Activated CD8-positive, alpha-beta memory T cell treated with anti-CD3 and anti-CD28 coated beads for 48 hours (primary cell): ENCODE data around the gene ADI1.
"Not testable (repeated sequence)": the region's sequence is repeated elsewhere in the genome, so short reads cannot be mapped to it uniquely, and the experiment has no call there.

Experiments
- DNase-seq, 3 experiments: peaks; one replicate each; pipeline ENCODE4 v3.0.0-alpha.2; 2020; ENCODE audit warnings: low read depth in 2 of 3, low spot score in 2 of 3

The ADI1 gene

DNA sequence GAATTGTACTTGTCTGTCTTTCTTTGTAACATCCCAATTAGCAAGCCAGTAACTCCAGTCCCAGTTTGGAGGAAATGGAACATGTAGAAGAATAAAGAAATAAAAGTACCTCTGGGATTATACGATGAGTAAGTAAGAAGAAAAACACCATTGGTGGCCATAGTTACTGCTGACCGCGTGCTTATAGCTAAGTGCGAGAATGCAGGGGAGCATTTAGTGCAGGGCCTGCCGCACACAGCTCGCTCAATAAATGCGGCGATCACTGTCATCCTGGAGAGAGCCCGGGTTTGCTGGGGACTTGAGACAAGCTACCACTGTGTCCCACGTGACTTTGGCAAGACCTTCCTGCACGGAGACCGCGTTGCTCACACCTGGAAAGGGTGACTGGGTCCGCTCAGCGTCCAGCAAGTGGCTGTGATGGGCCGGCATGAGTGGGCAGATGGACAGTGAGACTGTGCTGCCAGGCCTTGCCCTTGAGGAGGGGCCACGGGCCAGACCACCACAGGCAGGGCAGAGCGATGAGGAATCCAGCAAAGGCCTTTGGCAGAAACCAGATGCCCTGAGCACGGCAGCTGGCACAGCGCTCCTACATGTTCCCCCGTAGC is 54.8 kb downstream of the ADI1 start:
- DNase-seq: no peak

DNA sequence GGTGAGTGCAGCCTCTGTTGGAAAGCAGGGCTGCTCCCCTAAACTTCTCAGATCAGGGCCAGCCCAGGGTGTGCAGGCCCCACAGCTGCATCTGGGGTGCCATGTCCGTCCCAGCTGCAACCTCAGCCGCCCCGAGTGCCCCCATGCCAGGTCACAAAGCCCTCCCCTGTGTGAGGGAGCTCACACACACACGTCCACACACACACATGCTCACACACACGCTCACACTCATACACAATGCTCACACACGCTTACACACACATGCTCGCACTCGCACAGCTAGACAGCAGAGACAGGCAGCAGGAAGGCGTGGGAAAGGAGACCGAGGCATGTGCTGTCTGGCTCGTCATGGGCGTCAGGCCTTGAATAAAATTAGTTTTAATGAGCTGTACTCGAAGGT is 55.4 kb downstream of the ADI1 start:
- no peak for DNase-seq

DNA sequence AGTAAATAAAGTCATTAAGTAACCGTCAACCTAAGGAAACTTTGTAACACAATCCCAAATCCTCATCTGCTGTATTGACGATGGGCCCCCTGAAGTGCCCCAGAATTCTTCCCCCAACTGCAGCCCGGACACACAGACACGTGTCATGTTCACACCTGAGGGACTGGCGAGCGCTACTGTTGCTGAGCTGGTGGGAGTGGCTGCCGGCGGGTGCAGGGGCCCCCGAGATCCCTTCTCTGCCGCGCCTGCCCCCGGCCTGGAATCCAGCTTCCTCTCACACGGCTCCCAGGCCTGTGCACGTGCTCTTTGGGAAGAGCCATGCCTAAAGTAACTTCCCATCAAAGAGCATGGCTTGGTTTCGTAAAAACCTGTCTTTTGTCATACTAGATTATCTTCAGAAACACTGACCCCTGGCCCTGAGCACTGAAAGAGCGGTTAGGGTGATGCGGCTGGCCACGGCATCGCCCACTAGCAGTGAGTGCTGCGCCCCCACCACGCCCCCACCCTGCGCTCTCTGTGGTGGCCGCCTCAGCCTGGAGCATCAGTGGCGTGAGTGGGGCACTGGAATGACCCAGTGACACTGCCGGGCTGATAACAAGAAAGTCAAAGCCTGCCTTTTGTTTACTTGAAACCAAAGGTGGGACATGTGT is 56.0 kb downstream of the ADI1 start:
- no peak for DNase-seq

DNA sequence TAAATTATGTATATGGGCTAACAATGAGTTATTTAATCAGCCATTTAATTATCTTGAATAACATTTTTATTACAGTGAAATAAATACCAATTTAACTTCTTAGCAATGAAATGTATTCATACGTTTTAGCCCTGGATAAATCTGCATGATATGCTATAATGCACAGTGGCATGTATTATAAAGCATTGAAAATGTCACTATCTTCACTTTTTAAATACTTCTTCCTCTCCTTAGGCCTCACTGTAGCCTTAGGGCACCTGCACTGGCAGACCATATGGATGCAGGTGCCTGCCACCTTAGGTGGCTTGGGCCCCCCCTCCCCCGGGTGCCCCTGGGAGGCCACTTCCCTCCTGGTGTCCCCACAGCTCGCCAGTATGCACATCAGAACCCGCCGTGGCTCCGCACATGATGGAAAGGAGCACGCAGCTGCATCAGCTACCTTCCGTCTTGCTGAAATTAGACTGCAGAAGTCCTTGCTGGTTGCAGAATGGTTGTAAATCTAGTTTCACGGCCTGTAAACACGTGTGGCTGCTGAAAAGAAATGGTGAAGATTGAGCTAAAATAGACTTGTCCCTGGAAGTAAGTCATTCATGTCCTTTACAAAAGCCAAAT is 56.7 kb downstream of the ADI1 start:
- no peak for DNase-seq

DNA sequence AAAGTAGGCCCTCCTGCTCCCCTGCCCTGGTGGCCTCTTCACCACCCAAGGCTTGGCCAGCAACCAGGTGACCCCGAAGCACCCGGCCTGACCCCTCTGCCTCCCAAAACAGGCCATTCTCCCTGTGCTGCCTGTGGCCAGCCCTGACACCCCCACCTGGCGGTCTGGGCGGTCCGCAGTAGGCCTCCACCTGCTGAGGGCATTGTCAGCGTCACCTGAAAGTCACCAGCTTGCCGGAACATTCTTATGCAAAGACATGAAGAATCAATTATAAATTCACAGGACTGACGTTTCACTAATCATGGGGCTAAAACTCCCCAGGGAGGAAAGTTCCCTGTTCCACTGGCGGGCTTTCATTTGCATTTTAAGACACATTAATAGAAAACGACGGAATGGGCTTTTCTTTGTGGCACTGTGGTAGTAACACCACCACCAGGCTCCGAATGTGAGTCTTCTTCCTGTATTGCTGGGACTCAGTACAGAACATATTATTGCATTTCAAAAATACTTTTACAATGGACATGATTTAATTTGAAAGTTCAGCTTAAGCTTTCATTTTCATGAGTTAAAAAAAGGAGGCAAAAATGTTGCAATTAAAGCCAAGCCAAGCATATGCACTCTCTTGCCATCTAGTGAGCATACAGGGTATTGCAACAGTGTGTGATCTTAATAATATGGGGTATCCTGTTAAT is 57.4 kb downstream of the ADI1 start:
- DNase-seq: no peak

DNA sequence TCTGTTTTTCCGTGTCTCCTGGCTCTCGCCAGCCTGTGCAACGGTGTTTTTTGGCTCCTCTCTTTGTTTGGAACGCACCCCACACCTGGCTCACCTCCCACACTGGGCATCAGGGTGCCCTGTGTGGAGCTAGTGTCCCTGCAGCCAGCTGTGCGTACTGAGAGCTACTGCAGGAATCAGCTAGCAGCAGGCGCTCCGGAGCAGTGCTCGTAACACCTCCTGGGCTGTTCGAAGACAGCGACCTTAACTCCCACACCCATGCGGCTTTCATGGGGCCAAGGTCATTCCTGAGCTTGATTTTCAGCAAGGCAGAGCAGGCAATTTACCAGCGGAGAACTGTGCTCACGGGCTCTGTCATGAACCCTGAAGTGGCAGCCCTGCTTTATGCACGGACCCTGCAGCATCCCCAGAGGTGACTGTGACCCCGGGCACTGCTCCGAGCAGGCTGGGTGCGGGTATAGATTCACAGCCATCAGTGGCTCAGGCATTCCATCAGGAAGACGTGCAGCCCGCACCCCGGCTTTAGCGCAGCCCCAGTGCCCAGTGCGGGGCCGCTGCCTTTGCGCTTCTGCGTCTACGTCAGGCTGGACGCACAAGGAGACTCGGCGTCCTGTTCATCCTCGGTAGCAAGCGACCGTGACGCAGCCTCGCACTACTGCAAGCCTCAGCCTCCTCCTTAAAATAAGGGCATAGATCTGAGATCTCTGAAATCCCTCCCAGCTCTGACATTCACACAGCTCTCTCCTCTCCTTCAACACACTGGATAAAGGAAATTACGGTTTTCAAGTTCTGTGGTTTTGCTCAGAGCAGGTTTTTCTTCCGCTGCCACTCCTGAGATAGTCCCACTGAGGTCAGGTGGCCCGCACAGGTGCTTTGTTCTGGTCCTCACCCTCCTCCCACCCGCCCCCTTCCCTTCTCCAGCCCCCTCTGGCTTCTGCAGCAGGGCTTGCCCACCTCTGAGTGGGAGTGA is 58.2 kb downstream of the ADI1 start:
- no peak for DNase-seq

DNA sequence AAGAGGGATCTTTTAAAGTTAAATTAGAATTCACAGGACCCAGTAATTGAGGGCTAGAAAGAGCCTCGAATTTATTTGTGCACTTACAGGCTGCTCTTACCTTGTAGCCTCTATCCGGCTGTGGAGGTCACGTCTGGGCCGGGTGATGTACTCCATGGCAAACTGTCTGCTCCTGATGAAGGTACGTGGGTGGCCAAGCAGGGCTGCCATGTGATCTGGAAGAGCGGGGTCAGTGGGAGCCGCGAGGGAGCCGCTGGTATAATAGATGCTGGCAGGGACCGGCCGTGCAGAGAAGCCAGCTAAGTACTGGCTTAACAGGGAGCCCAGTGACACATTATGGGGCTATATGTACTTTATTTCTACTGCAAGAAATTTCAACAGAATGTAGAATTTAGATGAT is 59.2 kb downstream of the ADI1 start:
- no peak for DNase-seq

DNA sequence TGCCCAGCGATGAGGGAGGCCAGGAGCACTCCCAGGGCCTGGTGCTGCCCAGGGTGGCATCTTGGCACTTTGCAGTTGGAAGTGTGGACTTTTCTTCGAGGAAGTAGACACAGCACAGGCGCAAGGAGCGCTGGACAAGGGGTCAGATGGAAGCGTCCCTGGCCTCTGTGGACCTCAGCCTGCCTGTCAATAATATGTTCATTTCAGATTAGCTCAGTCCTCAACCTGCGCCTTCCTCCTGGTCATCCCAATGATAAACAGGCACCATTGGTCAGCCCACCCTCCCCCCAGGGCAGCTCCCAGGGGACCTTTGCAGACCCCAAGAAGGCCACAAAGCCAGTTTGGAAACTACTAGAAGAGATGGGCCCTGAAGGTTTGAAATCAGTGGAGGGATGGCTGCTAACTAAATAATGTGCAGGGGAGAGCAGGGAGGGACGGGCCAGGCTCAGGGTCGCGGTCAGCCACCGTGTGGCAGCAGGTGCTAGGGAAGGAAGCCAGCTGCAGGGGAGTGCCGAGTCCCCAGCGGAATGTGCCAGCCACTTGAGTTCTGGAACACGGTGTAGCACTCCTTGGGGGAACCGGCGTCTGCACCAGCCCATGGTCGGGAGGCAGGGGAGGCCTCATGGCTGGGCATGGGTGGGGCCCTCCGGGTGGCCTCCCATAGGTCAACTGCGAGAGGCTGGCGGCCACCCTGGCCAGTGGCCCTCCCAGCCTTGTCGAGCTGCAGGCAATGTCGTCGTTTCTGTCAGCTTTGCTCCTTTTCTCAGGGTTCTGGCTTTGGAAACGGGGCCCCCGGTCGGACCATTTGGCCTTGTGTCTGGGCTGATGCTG is 59.9 kb downstream of the ADI1 start:
- DNase-seq: no peak

DNA sequence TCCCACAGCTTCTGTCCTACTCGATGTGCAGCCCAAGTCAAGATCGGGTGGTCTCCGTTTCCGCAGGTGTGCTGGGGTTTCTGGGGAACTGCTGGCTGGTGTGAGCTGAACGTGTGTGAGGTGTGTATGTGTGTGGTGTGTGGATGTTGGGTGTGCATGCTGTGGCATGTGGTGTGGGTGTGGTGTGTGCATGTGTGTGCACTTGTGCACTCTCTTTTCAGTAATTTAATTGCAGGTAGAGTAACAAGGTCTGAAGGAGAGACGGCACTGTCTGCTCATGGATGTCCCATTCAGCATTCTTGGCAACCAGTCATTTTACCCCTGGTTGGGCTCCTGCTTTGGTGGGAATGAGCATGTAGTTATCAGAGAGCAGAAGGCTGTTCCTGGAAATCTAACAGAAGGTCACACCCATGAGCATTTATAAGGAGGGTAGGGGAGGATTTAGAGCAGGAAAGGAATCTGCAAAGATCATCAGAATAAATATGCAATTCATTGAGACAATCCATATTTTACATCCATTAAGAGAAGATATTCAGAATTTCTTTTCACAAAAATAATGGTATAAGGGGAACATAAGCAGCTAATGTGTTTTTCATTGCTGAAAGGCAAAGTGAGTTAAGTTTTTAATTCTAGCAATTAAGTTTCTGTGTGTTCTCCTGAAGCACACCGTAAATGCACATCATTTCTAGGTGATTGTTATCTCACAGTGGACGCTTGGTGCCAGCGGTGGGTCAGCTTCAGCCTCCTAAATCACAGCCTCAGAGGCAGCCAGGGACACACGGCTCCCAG is 60.7 kb downstream of the ADI1 start:
- DNase-seq: no peak

DNA sequence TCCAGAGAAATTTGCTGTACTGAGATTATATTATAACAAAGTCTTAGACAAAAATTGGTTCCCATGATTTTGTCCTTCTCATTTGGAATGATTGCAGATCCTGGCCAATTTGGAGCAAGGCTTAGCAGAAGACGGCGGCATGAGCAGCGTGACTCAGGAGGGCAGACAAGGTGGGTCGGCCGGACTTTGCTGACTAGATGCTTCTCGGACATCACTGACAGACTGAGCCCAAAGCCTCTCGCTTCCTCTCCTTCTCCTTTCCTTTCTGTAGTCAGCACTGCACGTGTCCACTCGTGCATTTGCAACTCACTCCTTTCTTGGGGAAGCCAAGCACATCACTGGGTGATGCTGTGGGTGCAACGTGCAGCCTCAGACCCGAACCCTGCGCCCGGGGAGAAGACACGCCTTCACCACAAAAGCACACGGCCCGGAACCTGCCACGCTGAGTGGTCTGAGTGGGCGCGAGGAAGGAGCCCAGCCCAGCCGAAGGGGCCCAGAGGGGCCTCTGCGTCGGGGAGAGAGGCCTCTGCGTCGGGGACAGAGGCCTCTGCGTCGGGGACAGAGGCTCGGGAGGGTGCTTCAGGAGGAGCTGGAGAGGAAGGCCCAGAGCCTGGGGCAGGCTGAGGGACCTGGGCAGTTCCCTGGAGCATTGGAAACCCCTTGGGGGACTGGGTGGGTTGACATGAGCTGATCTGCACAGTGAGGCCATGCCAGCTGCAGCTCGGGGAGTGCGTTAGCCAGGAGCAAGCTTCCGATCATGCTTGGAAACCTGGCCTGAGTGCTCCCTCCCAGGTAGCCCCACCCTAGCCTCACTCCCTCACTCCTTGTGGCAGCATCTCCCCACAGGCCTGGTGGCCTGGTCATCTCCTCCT is 61.6 kb downstream of the ADI1 start:
- no peak for DNase-seq

DNA sequence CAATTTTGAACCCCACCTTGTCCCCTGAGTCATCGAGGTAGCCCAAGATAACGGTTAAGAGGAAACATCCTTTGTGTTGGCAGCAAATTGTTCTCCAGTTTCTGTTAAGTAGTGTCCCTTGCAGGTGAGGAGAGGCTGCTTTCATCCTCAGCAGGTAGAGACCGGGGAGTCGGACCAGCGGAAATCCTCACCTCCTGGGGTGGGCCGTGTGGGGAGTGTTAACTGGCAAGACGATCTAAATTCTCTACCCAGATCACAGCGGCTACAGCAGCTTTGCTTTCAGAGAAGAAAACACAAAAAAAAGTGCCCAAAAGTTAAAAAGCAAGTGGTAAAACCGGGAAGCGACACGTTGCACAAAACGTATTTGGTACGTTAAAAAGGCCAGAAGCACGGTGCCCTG is 63.2 kb downstream of the ADI1 start:
- no peak for DNase-seq

DNA sequence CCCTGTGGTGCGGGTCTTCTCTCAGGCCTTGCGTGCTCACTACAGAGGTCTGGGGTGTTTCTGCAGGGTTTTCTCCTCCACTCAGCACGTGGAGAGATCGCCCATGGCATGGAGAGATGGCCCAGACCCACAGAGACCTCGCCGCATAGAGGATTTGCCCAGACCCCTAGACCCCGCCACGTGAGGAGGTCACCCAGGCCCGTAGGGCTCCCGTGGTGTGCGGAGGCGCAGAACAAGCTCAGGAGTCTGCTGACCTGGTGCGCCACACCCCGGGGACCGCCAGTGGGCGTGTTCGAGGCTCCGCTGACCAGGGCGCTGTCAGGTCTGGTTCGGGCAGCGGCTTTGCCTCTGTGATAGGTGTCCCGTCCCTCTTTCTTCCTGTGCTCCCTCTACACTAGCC is 64.5 kb downstream of the ADI1 start:
- no peak for DNase-seq

DNA sequence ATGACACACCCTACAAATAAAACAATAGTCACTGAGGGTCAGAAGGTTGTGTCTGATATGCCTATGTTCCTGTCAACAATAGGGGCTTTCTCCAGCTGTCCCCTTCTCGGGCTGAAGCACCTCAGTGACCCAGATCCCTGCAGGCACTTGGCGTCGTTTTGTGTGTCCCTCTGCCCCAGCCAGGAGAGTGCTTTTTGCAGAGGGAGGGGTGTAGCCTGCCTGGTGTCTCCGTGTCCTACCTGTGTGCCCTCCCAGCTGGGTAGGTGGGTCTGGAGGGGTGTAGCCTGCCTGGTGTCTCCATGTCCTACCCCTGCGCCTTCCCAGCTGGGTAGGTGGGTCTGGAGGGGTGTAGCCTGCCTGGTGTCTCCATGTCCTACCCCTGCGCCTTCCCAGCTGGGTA is 65.3 kb downstream of the ADI1 start:
- not testable (repeated sequence) for DNase-seq

DNA sequence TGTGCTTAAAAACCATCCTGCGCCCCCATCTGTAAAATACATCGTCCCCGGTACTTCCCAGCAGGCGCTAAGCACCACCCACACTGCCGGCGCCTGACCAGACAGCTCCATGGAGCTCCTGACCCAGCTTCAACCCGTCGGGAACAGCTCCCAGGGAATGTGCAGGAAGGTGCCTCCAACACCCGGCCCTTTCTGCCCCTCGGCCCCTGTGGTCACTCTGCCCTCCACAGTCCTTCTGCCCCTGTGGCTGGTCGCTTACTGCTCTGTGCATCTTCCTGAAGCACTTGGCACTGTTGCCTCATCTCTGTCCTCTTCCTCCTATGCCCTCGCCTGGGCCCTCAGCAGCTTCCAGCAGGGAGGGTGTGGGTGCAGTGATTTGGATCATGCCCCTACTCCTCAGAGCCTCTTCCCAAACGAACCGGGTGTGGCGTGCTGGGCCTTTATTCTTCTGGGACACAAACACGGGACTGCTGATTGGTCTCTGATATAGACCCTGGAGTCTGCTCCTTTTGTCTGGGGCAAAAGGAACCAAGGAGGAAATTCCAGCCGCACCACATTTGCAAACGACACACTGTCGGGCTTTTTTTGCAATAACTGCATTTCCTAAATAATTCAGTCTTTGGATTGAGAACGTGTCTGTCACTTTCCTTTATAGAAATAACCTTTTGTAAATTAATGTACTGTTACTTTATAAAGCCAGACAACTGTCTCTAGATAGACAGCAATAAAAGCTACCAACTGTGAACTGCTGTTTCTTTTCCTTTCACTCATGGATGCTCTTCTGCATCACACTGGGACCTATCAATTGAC is 65.9 kb downstream of the ADI1 start:
- DNase-seq: no peak

DNA sequence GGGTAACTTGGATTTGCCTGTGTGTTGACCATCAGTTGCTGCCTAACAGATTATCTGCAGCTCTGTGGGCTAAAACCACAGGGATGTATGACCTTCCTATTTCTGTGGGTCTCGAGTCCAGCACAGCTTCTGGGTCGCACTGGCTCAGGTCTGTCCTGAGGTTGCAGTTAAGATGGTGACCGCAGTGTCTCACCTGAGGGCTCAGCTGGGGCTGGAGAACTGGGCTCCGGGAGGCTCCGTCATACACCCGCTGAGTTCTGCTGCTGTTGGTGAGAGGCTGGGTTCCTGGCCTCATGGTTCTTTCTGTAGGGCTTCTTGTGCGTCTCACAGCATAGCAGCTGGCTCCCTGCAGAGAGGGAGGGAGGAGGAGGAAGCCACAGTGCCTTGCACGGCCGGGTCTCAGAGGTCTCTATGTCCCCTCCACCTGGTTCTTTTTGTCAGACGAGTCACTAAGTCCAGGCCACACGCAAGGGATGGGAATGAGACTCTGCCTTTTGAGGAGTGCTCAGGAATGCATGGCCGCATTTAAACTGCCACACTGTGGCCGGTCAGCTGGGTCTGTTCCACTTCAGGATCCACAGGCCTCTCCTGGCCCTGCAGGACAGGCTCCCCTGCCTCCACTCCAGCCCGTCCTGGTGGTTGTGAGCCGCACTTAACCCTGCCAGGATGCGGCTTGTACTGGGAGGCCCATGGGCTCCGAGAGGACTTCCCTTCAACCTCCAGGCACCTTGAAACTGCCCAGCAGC is 67.2 kb downstream of the ADI1 start:
- DNase-seq: no peak

DNA sequence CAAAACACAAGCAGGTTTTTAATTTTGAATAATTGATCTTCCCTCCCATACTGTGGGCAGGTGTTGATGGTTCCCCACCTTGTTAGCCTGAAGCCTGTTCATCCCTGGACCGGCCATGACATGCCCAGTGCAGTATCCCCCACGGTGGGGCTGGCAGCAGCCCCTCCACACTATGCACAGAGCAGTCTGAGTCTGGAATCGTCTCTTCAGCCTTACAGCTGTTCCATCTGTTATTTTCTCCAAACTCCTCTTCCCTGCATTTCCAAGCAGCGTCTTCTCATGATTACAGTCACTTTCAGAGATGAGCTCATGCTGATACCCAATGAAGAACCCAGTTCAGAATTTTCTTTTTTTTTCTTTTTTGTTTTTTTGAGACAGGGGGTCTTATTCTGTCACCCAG is 68.2 kb downstream of the ADI1 start:
- DNase-seq: no peak
